Left renal cortex interstitium (tissue), 4 donors: ENCODE measurements around the gene AMFR. TPM values are rescaled to one million over a fixed set of nuclear protein-coding genes. Genes with fewer than 3 reads are reported as not detected.

Experiments
- DNase-seq, 4 donors: peaks; one replicate each; pipeline ENCODE4 v3.0.0-alpha.2; 2013; ENCODE audit warnings: low read depth in 4 of 4, low spot score in 2 of 4, missing footprints in 1 of 4
- polyA plus RNA-seq, 4 donors: library from polyadenylated mRNA; unstranded; fragments of 120-200 nt; gene quantifications; one replicate each; pipeline ENCODE4 v1.2.1, GENCODE V29; 2013; ENCODE audit not compliant: insufficient read length in 4 of 4

Gene AMFR
- 100 to 1,000 TPM; 132 to 144 (median 133) TPM for polyA plus RNA-seq

DNA sequence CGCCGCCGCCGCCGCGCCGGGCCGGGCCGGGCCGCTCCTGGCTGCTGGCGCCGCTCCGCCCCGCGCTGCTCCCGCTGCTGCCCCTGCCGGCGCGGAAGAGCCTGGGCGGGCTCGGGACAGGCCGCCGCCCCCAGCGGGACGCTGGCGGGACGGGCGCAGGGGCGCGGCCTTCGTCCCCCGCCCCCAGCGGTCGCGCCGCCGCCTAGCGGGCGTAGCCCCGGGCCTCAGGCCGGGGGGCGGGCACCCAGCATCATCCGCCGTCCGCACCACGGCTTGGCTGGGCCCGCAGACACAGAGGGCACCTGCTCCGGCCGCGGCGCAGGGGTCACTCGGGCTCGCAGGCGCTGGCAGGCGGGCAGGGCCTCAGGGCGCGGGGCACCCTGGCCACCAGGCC lies at the start of gene AMFR:
Gene AMFR (minus strand): TSS at position 107 of the 394 bp plus-strand sequence. CDS start 218 bp downstream, outside the sequence.
- peak in 2 of 4 donors; percentile 51 to 67 for DNase-seq

DNA sequence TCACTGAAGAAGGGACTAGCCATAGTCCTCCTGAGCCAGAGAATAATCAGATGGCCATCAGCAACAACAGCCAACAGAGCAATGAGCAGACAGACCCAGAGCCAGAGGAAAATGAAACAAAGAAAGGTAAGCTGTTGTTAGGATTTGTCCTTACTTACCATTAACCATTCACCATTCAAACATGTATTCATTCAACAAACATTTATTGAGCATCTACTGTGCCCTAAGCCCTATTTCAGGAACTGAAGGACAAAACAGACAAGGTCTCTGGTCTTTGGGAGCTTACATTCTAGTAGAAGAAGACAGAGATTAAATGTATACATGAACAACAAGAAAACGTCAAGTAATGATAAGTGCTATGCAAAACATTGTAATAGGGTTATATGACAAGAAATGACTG lies 45.3 kb upstream of the AMFR start:
- DNase-seq = no peak

GRCh38 chr16:56470232-56470631 lies 44.9 kb upstream of the AMFR start:
- no peak for DNase-seq

- DNase-seq = no peak
These were observed 44.4 kb upstream of the AMFR start for GRCh38 chr16:56469748-56470147.

DNA sequence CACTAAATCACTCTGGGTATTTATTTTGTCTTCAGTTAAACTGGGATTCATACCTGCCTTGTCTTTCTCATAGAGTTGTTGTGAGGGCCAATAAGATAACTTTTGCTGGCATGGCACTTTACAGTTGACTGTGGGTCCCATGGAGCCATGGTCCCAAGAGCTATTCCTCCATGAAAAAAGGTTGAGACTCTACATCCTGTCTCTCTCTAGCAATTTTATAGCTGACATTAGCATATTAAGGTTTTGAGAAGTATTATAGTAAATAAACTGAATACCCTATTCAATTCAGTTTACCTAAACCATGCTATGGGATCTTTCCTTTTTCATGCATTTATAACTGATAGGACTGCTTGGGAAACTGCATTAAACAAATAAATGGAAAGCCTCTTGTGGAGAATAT lies 43.5 kb upstream of the AMFR start:
- DNase-seq = no peak

GRCh38 chr16:56466344-56466743 lies 41.0 kb upstream of the AMFR start:
- DNase-seq = no peak

- DNase-seq = no peak
These were observed 37.8 kb upstream of the AMFR start for GRCh38 chr16:56463153-56463552.

- no peak for DNase-seq
These were observed 36.9 kb upstream of the AMFR start for GRCh38 chr16:56462064-56462796.

DNA sequence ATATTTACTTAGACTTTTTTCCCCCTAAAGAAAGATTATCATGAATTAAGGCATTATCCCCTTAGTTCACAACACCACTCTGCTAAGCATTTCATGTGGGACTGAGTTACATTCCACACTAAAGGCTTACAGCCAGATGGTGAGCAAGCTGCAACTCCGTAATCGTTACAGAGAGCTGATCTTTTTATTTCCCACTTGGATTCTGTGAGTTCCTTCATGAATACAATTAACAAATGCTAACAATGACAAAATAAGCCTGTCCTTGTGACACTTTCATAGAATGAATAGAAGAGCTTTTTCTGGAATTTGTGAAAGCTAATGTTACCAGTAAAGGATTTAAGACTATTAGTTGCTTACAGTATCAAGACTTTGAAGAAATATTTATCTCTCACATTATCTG lies 34.8 kb upstream of the AMFR start:
- DNase-seq = no peak

DNA sequence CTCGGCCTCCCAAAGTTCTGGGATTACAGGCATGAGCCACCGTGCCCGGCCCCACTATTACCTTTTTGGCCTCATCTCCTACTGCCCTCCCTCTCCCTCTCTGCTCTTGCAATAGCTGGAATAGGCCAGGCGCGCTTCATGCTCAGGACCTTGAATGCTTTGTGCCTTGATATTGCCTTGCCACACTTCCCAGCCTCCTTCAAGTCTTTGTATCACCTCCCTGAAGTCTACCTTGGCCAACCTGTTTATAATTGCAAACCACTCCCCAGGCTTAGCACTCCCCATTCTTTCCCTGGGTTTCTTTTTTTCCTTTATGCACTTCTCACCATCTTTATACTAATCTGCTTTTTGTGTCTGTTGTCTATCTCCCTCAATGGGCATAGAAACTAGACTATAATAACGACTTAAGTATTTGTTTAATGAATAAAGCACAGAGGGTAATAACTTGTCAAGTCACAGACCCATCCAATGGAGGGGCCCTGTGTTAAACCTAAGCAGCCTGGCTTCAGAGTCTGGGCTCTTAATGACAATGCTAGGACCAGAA lies 32.7 kb upstream of the AMFR start:
- no peak for DNase-seq

DNA sequence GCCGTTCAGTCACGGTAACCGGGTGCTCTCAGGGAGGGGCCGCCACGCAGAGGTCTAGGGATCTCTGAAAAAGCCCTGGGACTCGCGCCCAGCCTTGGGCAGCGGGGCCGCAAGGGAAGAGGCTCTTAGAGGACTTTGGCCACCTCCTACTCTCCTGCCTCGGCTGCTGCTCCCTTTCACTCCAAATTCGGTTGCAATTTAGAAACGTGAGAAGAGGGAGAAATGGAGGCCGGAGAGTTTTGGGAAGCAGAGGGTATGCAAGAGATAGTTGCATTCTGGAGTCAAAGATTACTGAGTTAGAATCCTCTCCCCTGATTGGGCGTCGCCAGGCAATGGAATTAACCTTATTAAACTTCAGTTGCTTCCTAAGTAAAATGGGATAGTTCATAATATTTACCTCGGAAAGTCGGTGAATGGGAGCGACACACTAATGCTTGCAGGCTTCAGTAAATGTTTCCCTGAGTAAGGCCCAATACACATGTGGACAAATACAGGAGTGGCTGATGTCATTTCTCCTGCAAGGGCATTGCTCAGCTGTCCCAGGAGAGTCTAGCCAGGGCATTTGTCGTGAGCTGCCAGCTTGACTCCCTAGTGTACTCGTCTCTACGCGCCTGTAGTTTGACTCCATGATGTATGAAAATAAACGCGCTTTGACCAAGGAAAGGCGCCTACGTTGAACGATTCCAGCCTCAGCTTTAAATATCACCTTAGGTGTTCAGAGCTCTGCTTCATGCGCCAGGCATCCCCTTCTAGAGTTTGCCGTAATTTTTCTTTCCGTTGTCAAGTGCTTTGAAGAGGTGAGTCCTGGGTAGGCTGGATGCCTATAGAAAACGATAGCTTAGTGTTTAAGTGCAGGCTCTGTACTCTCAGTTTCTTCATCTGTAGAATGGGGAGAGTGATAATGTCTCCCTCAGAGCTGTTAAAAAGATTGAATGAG lies 26.7 kb upstream of the AMFR start:
- DNase-seq = peak in 2 of 4 donors; percentile 23 to 50

DNA sequence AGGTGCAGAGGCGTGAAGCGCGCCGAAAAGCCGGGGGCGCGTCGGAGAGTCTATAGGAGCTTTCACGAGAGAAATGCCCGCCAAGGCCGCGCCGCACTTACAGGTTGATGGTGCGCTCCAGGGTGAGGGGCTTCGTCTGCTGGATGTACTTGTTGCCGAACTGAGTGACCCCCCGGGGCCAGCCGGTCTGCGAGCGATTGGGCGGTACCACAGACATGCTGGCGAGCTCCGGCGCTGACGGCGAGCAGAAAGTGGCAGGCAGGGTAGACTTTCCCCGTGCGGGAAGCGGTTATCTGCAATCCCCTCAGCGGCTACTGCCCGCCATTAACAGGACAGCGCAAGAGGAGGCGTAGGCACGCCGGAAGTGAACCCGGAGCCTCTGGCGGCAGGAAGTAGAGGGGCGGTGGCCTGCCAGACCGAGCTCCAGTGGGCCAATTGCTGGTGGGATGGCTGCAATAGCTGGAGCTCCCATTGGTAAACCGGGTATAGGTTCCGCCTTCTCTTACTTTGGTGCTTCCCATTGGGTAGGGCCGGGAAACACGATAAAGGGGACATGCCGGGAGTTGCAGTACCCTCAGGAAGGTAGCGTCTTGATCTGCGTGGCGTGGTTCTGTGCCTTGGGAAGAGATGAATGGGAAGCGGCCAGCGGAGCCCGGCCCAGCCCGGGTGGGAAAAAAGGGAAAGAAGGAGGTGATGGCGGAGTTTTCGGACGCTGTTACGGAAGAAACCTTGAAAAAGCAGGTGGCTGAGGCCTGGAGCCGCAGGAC lies 25.8 kb upstream of the AMFR start, which contains the start of the genes NUDT21 and OGFOD1:
Gene NUDT21 (minus strand): TSS at position 347 of the 767 bp plus-strand sequence. CDS start 130 bp downstream, at position 217.
Gene OGFOD1 (plus strand): TSS at position 569 of the 767 bp plus-strand sequence. CDS start 59 bp downstream, at position 628.
- peak; percentile 86 to 95 (median 92) for DNase-seq

DNA sequence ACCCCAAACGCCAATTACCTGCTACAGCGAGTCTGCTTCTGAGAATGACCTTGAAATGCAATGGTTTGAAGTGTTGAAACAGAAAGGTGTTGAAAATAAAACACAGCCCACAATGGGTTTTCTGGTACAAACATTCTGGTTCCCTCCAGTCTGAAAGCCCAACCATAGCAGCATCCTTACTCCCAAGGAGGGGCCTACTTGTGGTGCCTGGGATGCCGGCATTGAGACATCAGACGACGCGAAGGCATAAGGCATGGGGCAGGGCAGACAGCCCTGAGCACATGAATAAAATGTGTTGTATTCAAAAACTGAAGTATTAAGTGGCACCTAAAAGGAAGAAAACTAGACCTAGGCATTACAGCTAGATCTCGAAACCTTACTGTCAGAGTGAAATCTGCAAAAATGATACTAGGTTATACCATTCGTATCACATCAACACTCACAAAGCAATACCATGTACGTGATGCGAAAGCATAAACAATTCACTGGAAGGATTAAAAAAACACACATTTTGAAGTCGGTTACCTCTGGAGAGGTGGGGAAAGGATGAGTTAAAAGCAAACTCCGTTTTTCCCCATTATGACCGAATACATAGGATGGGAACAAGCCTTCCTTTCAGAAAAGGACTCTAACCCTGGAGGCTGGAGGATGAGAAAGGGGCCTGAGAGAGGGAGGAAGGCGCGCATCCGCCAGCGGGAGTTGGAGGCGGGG lies 25.1 kb upstream of the AMFR start:
- peak in 2 of 4 donors; percentile 6 to 20 for DNase-seq

DNA sequence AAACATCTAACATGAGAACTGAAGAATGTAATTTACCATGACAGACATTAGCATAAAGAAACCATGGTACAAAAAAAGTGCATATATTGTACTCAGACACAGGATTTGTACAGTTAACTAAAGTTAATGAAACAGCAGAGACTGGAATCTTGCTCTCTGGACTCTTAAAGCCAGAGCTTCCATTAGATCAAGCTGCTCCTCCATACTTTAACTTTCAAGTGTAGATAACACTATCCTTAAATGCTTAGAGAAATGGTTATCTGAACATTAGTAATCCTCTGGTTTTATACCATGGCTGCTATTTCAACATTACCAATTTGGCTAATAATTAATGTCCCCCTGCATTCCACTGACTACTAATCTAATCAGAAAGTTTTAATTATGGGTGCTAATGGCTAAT lies 22.7 kb upstream of the AMFR start:
- DNase-seq = no peak

DNA sequence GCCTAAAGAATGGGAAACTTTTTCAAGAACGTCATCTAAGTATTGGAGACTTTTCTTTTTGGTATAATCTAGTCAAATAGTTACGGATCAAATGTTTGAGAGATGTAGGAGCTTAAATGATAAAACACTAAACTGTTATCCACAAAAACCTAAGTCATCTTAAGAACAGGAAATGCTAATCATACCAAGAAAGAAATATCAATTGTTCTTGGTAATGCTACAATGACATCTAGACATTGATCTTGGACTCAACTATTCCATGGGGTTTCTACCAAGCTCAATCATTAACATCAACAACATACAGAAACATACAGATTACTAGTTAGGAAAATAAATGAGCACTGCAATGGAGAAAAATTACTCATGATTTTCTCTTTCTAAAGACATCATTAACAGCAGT lies 21.9 kb upstream of the AMFR start:
- DNase-seq = no peak

DNA sequence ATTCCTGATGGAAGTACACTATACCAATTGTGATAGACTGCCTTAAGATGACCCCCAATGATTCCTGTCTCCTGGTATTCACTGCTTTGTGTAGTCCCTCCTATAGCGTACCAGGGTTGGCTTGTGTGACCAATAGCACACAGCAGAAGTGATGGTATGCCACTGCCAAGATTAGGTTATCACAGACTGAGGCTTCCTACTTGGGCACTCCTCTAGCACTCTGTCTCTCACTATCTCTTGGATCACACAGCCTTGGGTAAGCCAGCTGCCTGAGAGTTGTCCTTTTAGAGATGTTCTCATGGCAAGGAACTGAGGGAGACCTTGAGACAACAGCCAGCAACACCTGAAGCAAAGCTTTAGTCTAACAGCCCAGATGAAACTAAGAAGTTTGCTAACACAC lies 12.7 kb upstream of the AMFR start:
- DNase-seq = no peak

DNA sequence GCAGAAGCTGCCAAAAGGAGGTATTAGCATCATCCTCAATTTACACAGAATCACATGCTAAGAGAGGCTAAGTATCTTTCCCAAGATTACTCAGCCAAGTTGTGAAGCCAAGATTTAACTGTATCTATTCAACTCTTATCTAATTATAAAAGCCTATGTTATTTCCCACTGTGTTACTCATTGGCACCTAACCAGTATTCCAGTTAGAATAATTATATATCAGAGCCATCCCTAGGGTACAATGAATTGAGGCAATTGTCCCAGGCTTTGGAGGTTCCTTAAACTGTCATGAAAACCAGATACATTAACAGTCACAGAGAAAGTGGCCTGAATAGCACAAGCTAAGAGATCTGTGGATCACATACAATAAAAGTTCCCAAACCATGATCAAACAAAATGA lies 10.9 kb upstream of the AMFR start:
- DNase-seq = no peak

DNA sequence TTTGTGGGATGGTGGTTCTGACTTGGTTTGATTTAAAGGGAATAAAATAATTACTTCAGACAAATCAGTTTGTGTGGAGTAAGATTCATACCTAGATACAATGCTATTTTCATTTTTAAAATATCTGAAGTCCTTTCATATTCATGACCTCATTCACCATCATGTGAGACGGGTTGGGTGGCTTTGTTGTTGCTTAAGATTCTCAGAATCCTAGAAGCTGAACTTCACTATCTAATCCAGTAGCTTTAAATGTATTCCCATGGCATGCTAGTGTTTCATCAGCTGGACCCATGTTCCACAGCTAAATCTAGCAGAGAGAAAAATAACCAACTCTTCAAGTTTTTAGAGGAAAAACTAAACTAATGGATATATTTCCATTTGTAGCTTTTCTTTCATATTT lies 2.7 kb upstream of the AMFR start:
- DNase-seq = no peak

DNA sequence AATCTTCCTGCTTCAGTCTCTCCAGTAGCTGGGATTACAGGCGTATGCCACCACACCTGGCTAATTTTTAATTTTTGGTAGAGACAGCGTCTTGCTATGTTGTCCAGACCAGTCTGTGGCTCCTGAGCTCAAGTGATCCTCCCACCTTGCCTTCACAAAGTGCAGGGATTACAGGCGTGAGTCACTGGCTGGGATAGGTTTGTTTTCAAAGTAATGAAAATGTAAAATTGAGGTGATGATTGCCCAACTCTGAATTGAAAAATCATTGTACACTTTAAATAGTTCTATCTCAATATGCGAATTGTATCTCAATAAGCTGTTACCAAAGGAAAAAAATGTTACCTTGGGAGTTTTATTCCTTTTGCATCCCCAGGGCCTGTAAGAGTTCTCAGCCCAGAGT lies 1.2 kb upstream of the AMFR start:
- no peak for DNase-seq
